Fibroblast of the aortic adventitia (primary cell): ENCODE measurements around the gene MYO9B. TPM values are rescaled to one million over a fixed set of nuclear protein-coding genes. Genes with fewer than 3 reads are reported as not detected.

ENCODE experiments used
- DNase-seq: peaks from one replicate; pipeline ENCODE4 v3.0.0-alpha.2; 2010; ENCODE audit warnings: low read depth
- H3K4me3 ChIP-seq: 2 replicates; pipeline ENCODE4 v1.5.1; 2011; ENCODE audit warnings: low read depth, mild to moderate bottlenecking, control low read depth, low read length, moderate library complexity
- CTCF ChIP-seq: IDR thresholded peaks from 2 replicates; pipeline ENCODE4 v1.5.1; 2011; ENCODE audit warnings: mild to moderate bottlenecking, low read length, control low read depth, inconsistent platforms; ENCODE audit not compliant: insufficient read depth
- total RNA-seq: library from RNA; depleted of rRNA; stranded (reverse); fragments of >200 nt; gene quantifications from 2 replicates; pipeline ENCODE4 v1.2.3, GENCODE V29; 2012; ENCODE audit warnings: low replicate concordance

Gene MYO9B
- total RNA-seq: 58.9 and 103 TPM in 2 replicates

- H3K4me3 ChIP-seq: peak within 1 kb of the TSS; percentile 90
- DNase-seq: peak; percentile 99
- TF ChIP-seq CTCF: no peak
These were observed at the start of gene MYO9B, which contains the start of gene HAUS8 for GRCh38 chr19:17075035-17075863. Gene MYO9B, plus strand, starts transcription at chr19:17075777. Its CDS starts 25,941 bp downstream, at chr19:17101718. Gene HAUS8, minus strand, starts transcription at chr19:17075452. Its CDS starts 30 bp downstream, at chr19:17075422.

- no peak overlapping the region for H3K4me3 ChIP-seq
- TF ChIP-seq CTCF: no peak
- no peak for DNase-seq
These were observed 49.5 kb upstream of the MYO9B start for GRCh38 chr19:17025991-17026658.

DNA sequence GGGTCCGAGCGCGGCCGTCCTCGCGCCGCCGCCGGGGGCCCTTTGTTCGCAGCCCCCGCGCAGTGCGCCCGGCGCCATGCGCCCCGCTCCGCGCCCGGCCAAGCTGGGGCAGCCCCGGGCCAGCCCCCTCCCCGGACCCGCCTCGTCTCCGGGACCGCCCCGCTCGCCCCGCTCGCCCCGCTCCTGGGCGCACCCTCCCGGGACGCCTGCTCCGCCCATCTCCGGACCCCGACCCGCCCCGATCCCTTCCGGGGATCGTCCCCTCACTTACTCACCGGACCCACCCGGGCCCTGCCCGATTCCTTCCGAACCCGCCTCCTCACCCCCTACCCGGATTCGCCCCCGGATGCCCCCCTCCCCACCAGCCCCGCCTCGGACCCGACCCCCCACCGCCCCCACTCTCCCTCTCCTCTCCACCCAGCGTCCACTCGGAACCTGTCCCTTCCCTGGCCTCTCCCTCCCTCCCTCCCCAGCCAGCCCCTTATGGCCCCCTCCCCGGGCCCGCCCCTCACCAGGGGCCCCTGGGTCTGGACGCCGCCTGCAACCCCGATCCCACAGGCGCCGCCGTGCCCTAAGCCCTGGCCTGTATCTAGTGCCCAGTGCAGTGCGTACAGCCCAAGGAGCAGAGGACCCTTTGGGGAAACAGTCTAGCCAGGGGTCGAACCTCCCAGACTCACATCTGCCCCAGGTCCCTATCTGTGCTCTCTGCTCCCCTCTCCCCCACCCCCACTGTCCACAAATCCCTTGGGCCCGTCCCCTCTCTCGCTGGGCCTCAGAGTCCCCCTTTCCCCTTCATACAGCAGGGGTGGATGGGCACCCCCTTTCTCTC lies 48.7 kb upstream of the MYO9B start, which contains the start of gene CPAMD8:
Gene CPAMD8 (minus strand): TSS at position 105 of the 829 bp plus-strand sequence. CDS start 168 bp downstream, outside the sequence.
- H3K4me3 ChIP-seq: no peak within 1 kb of the TSS
- no peak for DNase-seq
- TF ChIP-seq CTCF: no peak

DNA sequence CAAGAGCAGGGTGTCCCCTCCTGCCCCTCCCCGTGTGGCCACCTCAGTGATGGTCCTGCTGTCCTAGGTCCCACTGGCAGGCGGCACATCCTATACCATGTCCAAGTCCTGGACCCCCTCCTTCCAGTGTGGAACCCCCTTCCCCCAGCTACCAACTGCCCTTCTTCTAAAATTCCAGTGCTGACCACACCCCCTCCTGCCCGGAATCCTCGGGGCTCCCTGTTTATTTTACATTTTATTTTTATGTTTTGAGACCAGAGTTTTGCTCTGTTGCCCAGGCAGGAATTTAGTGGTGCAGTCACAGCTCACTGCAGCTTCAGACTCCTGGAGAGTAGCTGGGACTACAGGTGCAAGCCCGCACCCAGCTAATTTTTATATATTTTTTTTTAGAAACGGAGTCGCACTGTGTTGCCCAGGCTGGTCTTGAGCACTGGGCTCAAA lies 48.0 kb upstream of the MYO9B start:
- TF ChIP-seq CTCF: no peak
- no peak for DNase-seq
- no peak overlapping the region for H3K4me3 ChIP-seq

DNA sequence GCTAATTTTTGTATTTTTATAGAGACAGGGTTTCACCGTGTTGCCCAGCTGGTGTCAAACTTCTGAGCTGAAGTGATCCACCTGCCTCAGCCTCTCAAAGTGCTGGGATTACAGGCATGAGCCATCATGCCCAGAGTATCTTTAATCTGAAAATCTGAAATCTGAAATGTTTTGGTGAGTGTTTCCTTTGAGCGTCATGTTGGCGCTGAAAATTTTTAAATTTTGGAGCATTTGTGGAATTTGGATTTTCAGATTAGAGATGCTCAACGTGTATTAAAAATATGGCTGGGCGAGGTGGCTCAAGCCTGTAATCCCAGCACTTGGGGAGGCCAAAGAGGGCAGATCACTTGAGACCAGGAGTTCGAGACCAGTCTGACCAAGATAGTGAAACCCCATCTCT lies 43.8 kb upstream of the MYO9B start:
- no peak for TF ChIP-seq CTCF

GRCh38 chr19:17035842-17036424 lies 39.6 kb upstream of the MYO9B start:
- no peak overlapping the region for H3K4me3 ChIP-seq
- TF ChIP-seq CTCF: no peak
- DNase-seq: no peak

More for the DNA sequence above, 43.8 kb upstream of the MYO9B start:
- no peak for DNase-seq
- no peak overlapping the region for H3K4me3 ChIP-seq
